MM.1S (cell line): ENCODE measurements around the gene CENPK.

Source experiments
- DNase-seq: peaks from one replicate; pipeline ENCODE4 v3.0.0-alpha.2; 2015
- H2AFZ ChIP-seq: fragments of 300-600 bp; sonication (generic); 2 replicates; pipeline ENCODE4 v1.6.0; 2016; ENCODE audit warnings: antibody characterized with exemption, low read length
- H3F3A ChIP-seq: fragments of 300-600 bp; sonication (generic); 2 replicates; pipeline ENCODE4 v1.6.1; 2016; ENCODE audit warnings: mild to moderate bottlenecking, antibody characterized with exemption, low read length, moderate library complexity, mixed read lengths; ENCODE audit not compliant: insufficient read depth
- H3K27ac ChIP-seq: fragments of 300-600 bp; sonication (generic); 2 replicates; pipeline ENCODE4 v1.5.1; 2016; ENCODE audit warnings: mild to moderate bottlenecking, low read length
- H3K27me3 ChIP-seq: fragments of 300-600 bp; sonication (generic); replicated peaks from 2 replicates; pipeline ENCODE4 v1.6.0; 2016; ENCODE audit warnings: low read length; ENCODE audit not compliant: insufficient read depth
- H3K36me3 ChIP-seq: fragments of 300-600 bp; sonication (generic); replicated peaks from 2 replicates; pipeline ENCODE4 v1.6.1; 2016; ENCODE audit warnings: mild to moderate bottlenecking, low read length, mixed read lengths; ENCODE audit not compliant: insufficient read depth
- H3K4me1 ChIP-seq: fragments of 300-600 bp; sonication (generic); 2 replicates; pipeline ENCODE4 v1.6.1; 2016; ENCODE audit warnings: low read length, mixed read lengths
- H3K4me2 ChIP-seq: fragments of 300-600 bp; sonication (generic); 2 replicates; pipeline ENCODE4 v1.6.0; 2016; ENCODE audit warnings: low read depth, low read length
- H3K4me3 ChIP-seq: fragments of 300-600 bp; sonication (generic); 2 replicates; pipeline ENCODE4 v1.5.1; 2016; ENCODE audit warnings: low read length, mixed read lengths
- H3K79me2 ChIP-seq: fragments of 300-600 bp; sonication (generic); 2 replicates; pipeline ENCODE4 v1.6.1; 2016; ENCODE audit warnings: mixed run types, low read length, mixed read lengths
- H3K9ac ChIP-seq: fragments of 300-600 bp; sonication (generic); 2 replicates; pipeline ENCODE4 v1.6.1; 2016; ENCODE audit warnings: low read length, mixed read lengths
- H3K9me2 ChIP-seq: fragments of 300-600 bp; sonication (generic); replicated peaks from 2 replicates; pipeline ENCODE4 v1.6.1; 2016; ENCODE audit warnings: mild to moderate bottlenecking, low read length, mixed read lengths; ENCODE audit not compliant: insufficient read depth
- H3K9me3 ChIP-seq: fragments of 300-600 bp; sonication (generic); replicated peaks from 2 replicates; pipeline ENCODE4 v1.6.1; 2016; ENCODE audit warnings: mild to moderate bottlenecking, low read length, mixed read lengths; ENCODE audit not compliant: insufficient read depth
- H4K20me1 ChIP-seq: fragments of 300-600 bp; sonication (generic); 2 replicates; pipeline ENCODE4 v1.6.1; 2016; ENCODE audit warnings: mild to moderate bottlenecking, low read length, moderate library complexity, mixed read lengths; ENCODE audit not compliant: insufficient read depth
- EZH2 ChIP-seq: fragments of 300-600 bp; sonication (generic); optimal IDR thresholded peaks from 2 replicates; pipeline ENCODE3; 2017; ENCODE audit warnings: low read depth, mild to moderate bottlenecking, antibody characterized with exemption, low read length, mixed read lengths
- EZH2phosphoT487 ChIP-seq: fragments of 300-600 bp; sonication (generic); IDR thresholded peaks from 2 replicates; pipeline ENCODE4 v1.6.1; 2018; ENCODE audit warnings: antibody characterized with exemption, low read length
- TF ChIP-seq, protein P1 (sequence below): fragments of 300-600 bp; sonication (generic); IDR thresholded peaks from 2 replicates; pipeline ENCODE4 v1.5.1; 2016; ENCODE audit warnings: antibody characterized with exemption, low read length, mixed read lengths

The CENPK gene

DNA sequence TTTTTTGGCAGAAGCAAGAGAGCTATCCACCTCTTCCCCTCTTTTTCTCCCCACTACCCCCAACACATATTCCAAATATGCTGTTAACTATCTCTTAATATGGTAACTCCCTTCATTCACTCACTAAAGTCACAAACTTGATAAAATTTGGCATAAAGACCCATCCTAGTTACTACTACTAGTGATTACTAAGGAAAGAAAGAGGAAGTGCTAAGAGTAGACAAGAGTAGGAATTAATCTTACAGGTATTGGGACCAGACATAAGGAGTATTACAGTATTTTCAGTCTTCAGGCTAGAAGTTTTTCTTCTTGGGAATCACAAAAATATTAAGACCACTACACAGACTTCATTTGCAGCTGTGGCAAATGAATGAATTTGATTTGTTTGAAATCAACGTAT, 83.4 kb downstream of the CENPK start:
- H4K20me1 ChIP-seq = no peaks in the 10 kb centered on the region
- peaks cover 6% of the 10 kb centered on the region; the same call in 1 of the 2 replicates for H3K4me1 ChIP-seq
- no peak for TF ChIP-seq EZH2phosphoT487
- TF ChIP-seq, protein P1, sequence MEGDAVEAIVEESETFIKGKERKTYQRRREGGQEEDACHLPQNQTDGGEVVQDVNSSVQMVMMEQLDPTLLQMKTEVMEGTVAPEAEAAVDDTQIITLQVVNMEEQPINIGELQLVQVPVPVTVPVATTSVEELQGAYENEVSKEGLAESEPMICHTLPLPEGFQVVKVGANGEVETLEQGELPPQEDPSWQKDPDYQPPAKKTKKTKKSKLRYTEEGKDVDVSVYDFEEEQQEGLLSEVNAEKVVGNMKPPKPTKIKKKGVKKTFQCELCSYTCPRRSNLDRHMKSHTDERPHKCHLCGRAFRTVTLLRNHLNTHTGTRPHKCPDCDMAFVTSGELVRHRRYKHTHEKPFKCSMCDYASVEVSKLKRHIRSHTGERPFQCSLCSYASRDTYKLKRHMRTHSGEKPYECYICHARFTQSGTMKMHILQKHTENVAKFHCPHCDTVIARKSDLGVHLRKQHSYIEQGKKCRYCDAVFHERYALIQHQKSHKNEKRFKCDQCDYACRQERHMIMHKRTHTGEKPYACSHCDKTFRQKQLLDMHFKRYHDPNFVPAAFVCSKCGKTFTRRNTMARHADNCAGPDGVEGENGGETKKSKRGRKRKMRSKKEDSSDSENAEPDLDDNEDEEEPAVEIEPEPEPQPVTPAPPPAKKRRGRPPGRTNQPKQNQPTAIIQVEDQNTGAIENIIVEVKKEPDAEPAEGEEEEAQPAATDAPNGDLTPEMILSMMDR = no peak
- TF ChIP-seq EZH2 = no peak
- H3K79me2 ChIP-seq = no peaks in the 10 kb centered on the region
- H3F3A ChIP-seq = peaks cover 4% of the 10 kb centered on the region; the same call in 1 of the 2 replicates
- no peak for DNase-seq
- H3K9me3 ChIP-seq = no peaks in the 10 kb centered on the region
- no peak overlapping the region for H3K4me3 ChIP-seq
- H3K27ac ChIP-seq = no peak overlapping the region
- no peaks in the 10 kb centered on the region for H3K9me2 ChIP-seq
- no peak overlapping the region for H3K9ac ChIP-seq
- H2AFZ ChIP-seq = no peak overlapping the region
- no peak overlapping the region for H3K4me2 ChIP-seq
- no peaks in the 10 kb centered on the region for H3K27me3 ChIP-seq
- H3K36me3 ChIP-seq = no peaks in the 10 kb centered on the region

DNA sequence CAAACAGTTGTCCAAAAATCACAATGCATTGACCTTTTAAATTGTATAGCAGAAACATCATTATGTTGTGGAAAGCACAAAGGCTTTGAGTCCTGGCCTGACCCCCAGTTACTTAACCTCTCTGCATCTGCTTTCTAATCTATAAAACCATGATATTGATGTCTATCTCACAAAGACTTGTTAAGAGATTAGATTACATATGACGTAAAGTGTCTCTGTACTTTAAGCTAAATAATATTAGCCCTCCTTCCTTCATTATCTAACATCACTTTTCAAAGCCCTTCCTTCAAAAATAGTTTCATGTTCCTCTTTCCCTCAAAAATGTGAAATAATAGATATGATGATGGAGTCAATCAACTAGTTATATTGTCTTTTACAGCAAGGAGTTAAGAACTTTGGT, 84.6 kb downstream of the CENPK start:
- DNase-seq = no peak
- Histone ChIP-seq H3K27me3 (no peaks in the 10 kb centered on the region), H3K9me3 (no peaks in the 10 kb centered on the region), H3K9me2 (no peaks in the 10 kb centered on the region), H2AFZ (no peak overlapping the region), H3K4me3 (no peak overlapping the region), H3K36me3 (no peaks in the 10 kb centered on the region), H3K9ac (no peak overlapping the region), H3K27ac (no peak overlapping the region), H3K79me2 (no peaks in the 10 kb centered on the region), H3K4me1 (peaks cover 4% of the 10 kb centered on the region; the same call in 1 of the 2 replicates), H3F3A (peaks cover 4% of the 10 kb centered on the region; the same call in 1 of the 2 replicates), H3K4me2 (no peak overlapping the region), H4K20me1 (no peaks in the 10 kb centered on the region)
- TF ChIP-seq, protein P1 = no peak
- TF ChIP-seq EZH2phosphoT487 = no peak
- no peak for TF ChIP-seq EZH2

DNA sequence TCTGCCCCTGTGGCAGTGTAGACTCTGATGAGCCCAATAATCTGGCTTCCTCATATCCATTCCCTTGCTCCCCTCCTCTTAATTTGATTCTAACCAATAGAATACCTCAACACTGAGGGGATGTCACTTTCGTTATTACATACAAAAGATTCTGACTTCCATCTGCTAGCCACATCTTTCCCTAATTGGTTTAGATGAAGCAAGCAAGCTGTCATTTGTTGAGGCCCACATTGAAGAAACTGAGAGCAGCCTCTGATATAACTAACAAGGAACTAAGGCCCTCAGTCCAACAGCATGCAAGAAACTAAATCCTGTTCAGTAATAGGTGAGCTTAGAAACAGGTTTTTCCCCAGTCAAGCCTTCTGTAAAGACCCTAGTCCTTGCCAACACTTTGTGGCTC, 87.1 kb downstream of the CENPK start:
- no peak overlapping the region for H3K4me2 ChIP-seq
- no peak overlapping the region for H3K9ac ChIP-seq
- no peaks in the 10 kb centered on the region for H3K9me3 ChIP-seq
- no peaks in the 10 kb centered on the region for H3K9me2 ChIP-seq
- H3K36me3 ChIP-seq = no peaks in the 10 kb centered on the region
- no peak overlapping the region for H3K4me3 ChIP-seq
- H2AFZ ChIP-seq = no peak overlapping the region
- no peak for DNase-seq
- TF ChIP-seq, protein P1 = no peak
- TF ChIP-seq EZH2phosphoT487 (no peak), EZH2 (no peak)
- H3K27me3 ChIP-seq = no peaks in the 10 kb centered on the region
- H3F3A ChIP-seq = no peaks in the 10 kb centered on the region
- H3K27ac ChIP-seq = no peak overlapping the region
- H3K4me1 ChIP-seq = no peaks in the 10 kb centered on the region
- no peaks in the 10 kb centered on the region for H4K20me1 ChIP-seq
- H3K79me2 ChIP-seq = no peaks in the 10 kb centered on the region
